Measurements from ENCODE around the gene RPS6KA3.

GRCh38 chrX:20311505-20311904, 44.8 kb upstream of the RPS6KA3 start:
- no peak for TF ChIP-seq CTCF (IDR thresholded peaks at IDR 0.05)
- TF ChIP-seq POLR2A (IDR thresholded peaks at IDR 0.05): no peak
